GM23338 (cell line): ENCODE data around the gene ZBTB24. TPM values are rescaled to one million over a fixed set of nuclear protein-coding genes. Genes with fewer than 3 reads are reported as not detected.

ENCODE experiments used
- ATAC-seq: fragments of 200-7000 bp; cut with Tn5 transposase; 3 replicates; pipeline ENCODE4 v1.9.1; 2020
- DNase-seq: peaks from one replicate; pipeline ENCODE4 v3.0.0-alpha.2; 2015; ENCODE audit warnings: low spot score
- H2AFZ ChIP-seq: fragments of 200-600 bp; sonication (generic); 2 replicates; pipeline ENCODE4 v1.8.0; 2016; ENCODE audit warnings: antibody characterized with exemption, mild to moderate bottlenecking, moderate library complexity
- H3F3A ChIP-seq: fragments of 200-600 bp; sonication (generic); replicated peaks from 2 replicates; pipeline ENCODE4 v1.8.0; 2017; ENCODE audit warnings: antibody characterized with exemption, mixed run types, low read depth
- H3K27ac ChIP-seq: fragments of 200-600 bp; sonication (generic); 2 replicates; pipeline ENCODE4 v1.6.1; 2016; ENCODE audit warnings: low read depth
- H3K27me3 ChIP-seq: fragments of 200-600 bp; sonication (generic); 2 replicates; pipeline ENCODE4 v1.8.0; 2016; ENCODE audit warnings: mild to moderate bottlenecking, mixed run types, moderate library complexity; ENCODE audit not compliant: insufficient read depth
- H3K36me3 ChIP-seq: fragments of 200-600 bp; sonication (generic); 2 replicates; pipeline ENCODE4 v1.8.0; 2016; ENCODE audit warnings: mild to moderate bottlenecking; ENCODE audit not compliant: insufficient read depth
- H3K4me1 ChIP-seq: fragments of 200-600 bp; sonication (generic); 2 replicates; pipeline ENCODE4 v1.8.0; 2016; ENCODE audit warnings: mild to moderate bottlenecking, moderate library complexity; ENCODE audit not compliant: insufficient read depth
- H3K4me2 ChIP-seq: fragments of 200-600 bp; sonication (generic); 2 replicates; pipeline ENCODE4 v1.7.1; 2017; ENCODE audit warnings: mixed run types
- H3K4me3 ChIP-seq: fragments of 200-600 bp; sonication (generic); 2 replicates; pipeline ENCODE4 v1.6.1; 2016; ENCODE audit warnings: mixed run types
- H3K79me2 ChIP-seq: fragments of 200-600 bp; sonication (generic); replicated peaks from 2 replicates; pipeline ENCODE4 v1.8.0; 2017; ENCODE audit warnings: mild to moderate bottlenecking; ENCODE audit not compliant: insufficient read depth
- H3K9me2 ChIP-seq: fragments of 200-600 bp; sonication (generic); 2 replicates; pipeline ENCODE4 v1.8.0; 2017; ENCODE audit not compliant: insufficient read depth
- H4K20me1 ChIP-seq: fragments of 200-600 bp; sonication (generic); replicated peaks from 2 replicates; pipeline ENCODE4 v1.8.0; 2017; ENCODE audit warnings: mild to moderate bottlenecking; ENCODE audit not compliant: insufficient read depth
- H3K27ac Mint-ChIP-seq: 2 replicates; pipeline ENCODE4 v1.8.0; 2020; ENCODE audit warnings: inconsistent platforms, mild to moderate bottlenecking, moderate library complexity, mixed read lengths
- H3K27me3 Mint-ChIP-seq: 3 replicates; pipeline ENCODE4 v1.8.0; 2022; ENCODE audit warnings: low read depth, mild to moderate bottlenecking, moderate library complexity, mixed read lengths, inconsistent platforms; ENCODE audit not compliant: insufficient read depth, poor library complexity
- H3K36me3 Mint-ChIP-seq: 3 replicates; pipeline ENCODE4 v1.8.0; 2021; ENCODE audit warnings: low read depth, mild to moderate bottlenecking, inconsistent platforms, moderate library complexity, mixed read lengths
- H3K4me1 Mint-ChIP-seq: 3 replicates; pipeline ENCODE4 v1.8.0; 2020; ENCODE audit warnings: mild to moderate bottlenecking, inconsistent platforms, mixed read lengths
- H3K4me3 Mint-ChIP-seq: 3 replicates; pipeline ENCODE4 v1.8.0; 2021; ENCODE audit warnings: moderate library complexity, mild to moderate bottlenecking, inconsistent platforms, mixed read lengths
- H3K9me3 Mint-ChIP-seq: 3 replicates; pipeline ENCODE4 v1.8.0; 2020; ENCODE audit warnings: moderate library complexity, mild to moderate bottlenecking, inconsistent platforms, mixed read lengths
- CREB1 ChIP-seq: fragments of 250-450 bp; sonication (Bioruptor Pico); IDR thresholded peaks from 2 replicates; pipeline ENCODE4 v1.5.0; 2020; ENCODE audit warnings: low read depth, mild to moderate bottlenecking, moderate library complexity
- EZH2 ChIP-seq: fragments of 200-600 bp; sonication (generic); IDR thresholded peaks from one replicate; pipeline ENCODE4 v1.8.0; 2017; ENCODE audit warnings: antibody characterized with exemption, mild to moderate bottlenecking, low read depth; ENCODE audit not compliant: unreplicated experiment
- EZH2phosphoT487 ChIP-seq: fragments of 200-600 bp; sonication (generic); IDR thresholded peaks from one replicate; pipeline ENCODE4 v1.8.1; 2018; ENCODE audit warnings: antibody characterized with exemption; ENCODE audit not compliant: unreplicated experiment
- JUNB ChIP-seq: IDR thresholded peaks from one replicate; pipeline ENCODE4 v1.6.1; 2016; ENCODE audit warnings: antibody characterized with exemption; ENCODE audit not compliant: unreplicated experiment
- NANOG ChIP-seq: IDR thresholded peaks from 2 replicates; pipeline ENCODE4 v1.6.1; 2016; ENCODE audit warnings: antibody characterized with exemption, borderline replicate concordance
- POLR2AphosphoS5 ChIP-seq: IDR thresholded peaks from 2 replicates; pipeline ENCODE4 v1.6.1; 2016; ENCODE audit warnings: antibody characterized with exemption, low read depth
- STAT1 ChIP-seq: IDR thresholded peaks from one replicate; pipeline ENCODE4 v1.6.1; 2016; ENCODE audit warnings: antibody characterized with exemption; ENCODE audit not compliant: unreplicated experiment
- ZNF114 ChIP-seq: fragments of 250-450 bp; sonication (Bioruptor Pico); IDR thresholded peaks from 2 replicates; pipeline ENCODE4 v1.5.0; 2020; ENCODE audit warnings: mild to moderate bottlenecking, moderate library complexity
- ZNF331 ChIP-seq: fragments of 250-450 bp; sonication (Bioruptor Pico); IDR thresholded peaks from 2 replicates; pipeline ENCODE4 v1.5.0; 2020; ENCODE audit warnings: low read depth, mild to moderate bottlenecking, moderate library complexity
- long read RNA-seq: library from polyadenylated mRNA; unstranded; transcript quantifications from one replicate; pipeline ENCODE4 v2.0.0, GENCODE V29; 2020; ENCODE audit not compliant: unreplicated experiment
- polyA plus RNA-seq: library from polyadenylated mRNA; unstranded; fragments of >200 nt; fragmentation: Nextera tagmentation; extraction: Ambion mirVana; gene quantifications from 2 replicates; pipeline ENCODE4 v1.2.1, GENCODE V29; 2016
- total RNA-seq: library from RNA; depleted of rRNA; stranded (reverse); fragments of >200 nt; shearing (Covaris generic); gene quantifications from 2 replicates; pipeline ENCODE4 v1.2.3, GENCODE V29; 2014; rRNA removed
- TF ChIP-seq, protein P1 (sequence below): IDR thresholded peaks from 2 replicates; pipeline ENCODE4 v1.6.1; 2016; ENCODE audit warnings: antibody characterized with exemption
- TF ChIP-seq, protein P2 (sequence below): fragments of 250-450 bp; sonication (Bioruptor Pico); IDR thresholded peaks from 2 replicates; pipeline ENCODE4 v1.5.0; 2020; ENCODE audit warnings: mild to moderate bottlenecking, moderate library complexity

The ZBTB24 gene
- 22.0 and 26.6 TPM in 2 replicates for total RNA-seq
- polyA plus RNA-seq, result 7.2 and 7.9 TPM in 2 replicates
- long read RNA-seq, partial matches to known transcripts, result 4 of 8 reads
- long read RNA-seq, other reads (novel, unspliced or antisense), result 4 of 8 reads

DNA sequence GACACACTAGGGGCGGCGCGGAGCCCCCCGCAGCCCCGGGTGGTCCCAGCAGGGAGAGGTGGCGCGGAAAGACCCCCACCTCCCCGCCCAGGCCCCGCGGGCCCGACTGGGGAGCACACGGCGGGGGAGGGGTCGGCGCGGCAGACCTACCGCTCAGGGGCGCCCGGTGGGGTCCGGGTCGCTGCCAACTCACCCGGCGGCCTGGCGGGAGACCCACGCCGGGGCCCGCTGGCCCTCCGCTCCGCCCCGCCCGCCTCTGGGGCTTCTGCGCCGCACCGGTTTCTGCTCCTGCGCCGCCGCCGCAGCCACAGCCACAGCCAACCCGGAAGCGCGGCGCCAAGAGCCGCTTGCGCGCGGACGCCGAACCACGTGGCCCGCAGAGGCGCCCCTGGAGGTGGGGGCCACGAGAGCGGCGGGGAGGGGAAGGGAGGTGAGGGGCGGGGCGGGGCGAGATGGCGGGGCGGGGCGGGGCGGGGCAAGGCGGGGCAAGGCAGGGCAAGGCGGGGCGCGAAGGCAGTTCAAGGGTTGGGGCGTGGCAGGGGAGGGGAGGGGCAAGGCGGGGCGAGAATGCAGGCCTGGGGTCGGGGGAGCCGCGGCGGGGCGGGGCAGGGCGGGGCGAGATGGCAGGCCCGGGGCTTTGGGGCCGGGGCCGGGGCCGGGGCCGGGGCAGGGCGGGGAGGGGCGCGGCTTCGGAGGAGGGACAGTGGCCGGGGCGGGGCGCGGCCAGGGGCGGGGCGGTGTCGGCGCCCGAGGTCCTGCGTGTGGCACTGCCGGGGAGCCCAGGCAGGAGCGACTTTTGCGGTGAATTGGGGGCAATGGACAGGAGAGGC lies at the start of gene ZBTB24:
TSS of gene ZBTB24 (minus strand) at position 315 of the 830 bp plus-strand sequence. CDS start 1,193 bp downstream, outside the sequence.
- no peaks in the 10 kb centered on the region for H3F3A ChIP-seq
- H3K4me3 Mint-ChIP-seq, result peak within 1 kb of the TSS; percentile 98
- peak within 1 kb of the TSS; percentile 60; the same call in 1 of the 2 replicates for H3K27ac ChIP-seq
- peak; percentile 94 for DNase-seq
- peaks cover 2% of the 10 kb centered on the region for H3K27me3 Mint-ChIP-seq
- H2AFZ ChIP-seq, result peak within 1 kb of the TSS; percentile 86
- no peaks in the 10 kb centered on the region for H3K9me2 ChIP-seq
- H3K4me3 ChIP-seq, result peak within 1 kb of the TSS; percentile 75
- H3K27me3 ChIP-seq, result no peaks in the 10 kb centered on the region
- H4K20me1 ChIP-seq, result peaks cover 30% of the 10 kb centered on the region
- H3K36me3 ChIP-seq, result peaks cover 23% of the 10 kb centered on the region; the same call in 1 of the 2 replicates
- ATAC-seq, result peak; percentile 88
- H3K36me3 Mint-ChIP-seq, result peaks cover 39% of the 10 kb centered on the region
- H3K4me2 ChIP-seq, result peak within 1 kb of the TSS; percentile 85
- peaks cover 49% of the 10 kb centered on the region for H3K4me1 Mint-ChIP-seq
- H3K79me2 ChIP-seq, result peaks cover 47% of the 10 kb centered on the region
- H3K9me3 Mint-ChIP-seq, result no peaks in the 10 kb centered on the region
- peak within 1 kb of the TSS; percentile 95 for H3K27ac Mint-ChIP-seq
- TF ChIP-seq POLR2AphosphoS5 (peak; percentile 65), JUNB (no peak)
- TF ChIP-seq, protein P1, sequence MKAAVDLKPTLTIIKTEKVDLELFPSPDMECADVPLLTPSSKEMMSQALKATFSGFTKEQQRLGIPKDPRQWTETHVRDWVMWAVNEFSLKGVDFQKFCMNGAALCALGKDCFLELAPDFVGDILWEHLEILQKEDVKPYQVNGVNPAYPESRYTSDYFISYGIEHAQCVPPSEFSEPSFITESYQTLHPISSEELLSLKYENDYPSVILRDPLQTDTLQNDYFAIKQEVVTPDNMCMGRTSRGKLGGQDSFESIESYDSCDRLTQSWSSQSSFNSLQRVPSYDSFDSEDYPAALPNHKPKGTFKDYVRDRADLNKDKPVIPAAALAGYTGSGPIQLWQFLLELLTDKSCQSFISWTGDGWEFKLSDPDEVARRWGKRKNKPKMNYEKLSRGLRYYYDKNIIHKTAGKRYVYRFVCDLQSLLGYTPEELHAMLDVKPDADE, result peak; percentile 24; the same call in 1 of the 2 replicates
- peaks cover 43% of the 10 kb centered on the region for H3K4me1 ChIP-seq

DNA sequence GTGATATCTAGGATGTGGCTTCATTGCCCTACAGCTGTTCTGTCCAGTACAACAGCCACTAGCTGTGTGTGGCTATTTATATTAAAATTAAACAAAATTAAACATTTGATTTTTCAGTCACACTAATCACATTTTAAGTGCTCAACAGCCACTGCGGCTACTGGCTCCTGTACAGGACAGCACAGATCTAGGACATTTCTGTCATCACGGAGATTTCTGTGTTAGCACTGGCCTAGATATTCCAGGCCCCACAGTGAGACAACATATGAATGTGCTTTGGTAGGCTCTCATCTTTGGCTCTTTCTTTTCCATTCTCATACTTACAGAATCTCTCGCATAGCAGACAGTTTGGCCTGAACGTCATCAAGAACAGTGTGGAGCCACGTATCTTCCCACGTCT lies 48.4 kb upstream of the ZBTB24 start:
- peaks cover 6% of the 10 kb centered on the region; the same call in 2 of the 3 replicates for H3K9me3 Mint-ChIP-seq
- peaks cover 5% of the 10 kb centered on the region for H3K27me3 Mint-ChIP-seq
- Histone ChIP-seq H2AFZ (0 out of 2 replicates have a peak overlapping the region, but pooled peaks have one; percentile 35), H3K27me3 (no peaks in the 10 kb centered on the region), H4K20me1 (no peaks in the 10 kb centered on the region), H3K36me3 (no peaks in the 10 kb centered on the region), H3K27ac (no peak overlapping the region), H3K9me2 (no peaks in the 10 kb centered on the region), H3K4me3 (no peak overlapping the region), H3K4me2 (no peak overlapping the region), H3F3A (no peaks in the 10 kb centered on the region), H3K4me1 (no peaks in the 10 kb centered on the region), H3K79me2 (no peaks in the 10 kb centered on the region)
- H3K4me1 Mint-ChIP-seq, result peaks cover 3% of the 10 kb centered on the region; the same call in 2 of the 3 replicates
- DNase-seq (no peak), ATAC-seq (no peak)
- H3K27ac Mint-ChIP-seq, result no peak overlapping the region
- H3K36me3 Mint-ChIP-seq, result no peaks in the 10 kb centered on the region
- no peak overlapping the region for H3K4me3 Mint-ChIP-seq
- no peak for TF ChIP-seq POLR2AphosphoS5
- TF ChIP-seq JUNB, result no peak
- TF ChIP-seq, protein P2, sequence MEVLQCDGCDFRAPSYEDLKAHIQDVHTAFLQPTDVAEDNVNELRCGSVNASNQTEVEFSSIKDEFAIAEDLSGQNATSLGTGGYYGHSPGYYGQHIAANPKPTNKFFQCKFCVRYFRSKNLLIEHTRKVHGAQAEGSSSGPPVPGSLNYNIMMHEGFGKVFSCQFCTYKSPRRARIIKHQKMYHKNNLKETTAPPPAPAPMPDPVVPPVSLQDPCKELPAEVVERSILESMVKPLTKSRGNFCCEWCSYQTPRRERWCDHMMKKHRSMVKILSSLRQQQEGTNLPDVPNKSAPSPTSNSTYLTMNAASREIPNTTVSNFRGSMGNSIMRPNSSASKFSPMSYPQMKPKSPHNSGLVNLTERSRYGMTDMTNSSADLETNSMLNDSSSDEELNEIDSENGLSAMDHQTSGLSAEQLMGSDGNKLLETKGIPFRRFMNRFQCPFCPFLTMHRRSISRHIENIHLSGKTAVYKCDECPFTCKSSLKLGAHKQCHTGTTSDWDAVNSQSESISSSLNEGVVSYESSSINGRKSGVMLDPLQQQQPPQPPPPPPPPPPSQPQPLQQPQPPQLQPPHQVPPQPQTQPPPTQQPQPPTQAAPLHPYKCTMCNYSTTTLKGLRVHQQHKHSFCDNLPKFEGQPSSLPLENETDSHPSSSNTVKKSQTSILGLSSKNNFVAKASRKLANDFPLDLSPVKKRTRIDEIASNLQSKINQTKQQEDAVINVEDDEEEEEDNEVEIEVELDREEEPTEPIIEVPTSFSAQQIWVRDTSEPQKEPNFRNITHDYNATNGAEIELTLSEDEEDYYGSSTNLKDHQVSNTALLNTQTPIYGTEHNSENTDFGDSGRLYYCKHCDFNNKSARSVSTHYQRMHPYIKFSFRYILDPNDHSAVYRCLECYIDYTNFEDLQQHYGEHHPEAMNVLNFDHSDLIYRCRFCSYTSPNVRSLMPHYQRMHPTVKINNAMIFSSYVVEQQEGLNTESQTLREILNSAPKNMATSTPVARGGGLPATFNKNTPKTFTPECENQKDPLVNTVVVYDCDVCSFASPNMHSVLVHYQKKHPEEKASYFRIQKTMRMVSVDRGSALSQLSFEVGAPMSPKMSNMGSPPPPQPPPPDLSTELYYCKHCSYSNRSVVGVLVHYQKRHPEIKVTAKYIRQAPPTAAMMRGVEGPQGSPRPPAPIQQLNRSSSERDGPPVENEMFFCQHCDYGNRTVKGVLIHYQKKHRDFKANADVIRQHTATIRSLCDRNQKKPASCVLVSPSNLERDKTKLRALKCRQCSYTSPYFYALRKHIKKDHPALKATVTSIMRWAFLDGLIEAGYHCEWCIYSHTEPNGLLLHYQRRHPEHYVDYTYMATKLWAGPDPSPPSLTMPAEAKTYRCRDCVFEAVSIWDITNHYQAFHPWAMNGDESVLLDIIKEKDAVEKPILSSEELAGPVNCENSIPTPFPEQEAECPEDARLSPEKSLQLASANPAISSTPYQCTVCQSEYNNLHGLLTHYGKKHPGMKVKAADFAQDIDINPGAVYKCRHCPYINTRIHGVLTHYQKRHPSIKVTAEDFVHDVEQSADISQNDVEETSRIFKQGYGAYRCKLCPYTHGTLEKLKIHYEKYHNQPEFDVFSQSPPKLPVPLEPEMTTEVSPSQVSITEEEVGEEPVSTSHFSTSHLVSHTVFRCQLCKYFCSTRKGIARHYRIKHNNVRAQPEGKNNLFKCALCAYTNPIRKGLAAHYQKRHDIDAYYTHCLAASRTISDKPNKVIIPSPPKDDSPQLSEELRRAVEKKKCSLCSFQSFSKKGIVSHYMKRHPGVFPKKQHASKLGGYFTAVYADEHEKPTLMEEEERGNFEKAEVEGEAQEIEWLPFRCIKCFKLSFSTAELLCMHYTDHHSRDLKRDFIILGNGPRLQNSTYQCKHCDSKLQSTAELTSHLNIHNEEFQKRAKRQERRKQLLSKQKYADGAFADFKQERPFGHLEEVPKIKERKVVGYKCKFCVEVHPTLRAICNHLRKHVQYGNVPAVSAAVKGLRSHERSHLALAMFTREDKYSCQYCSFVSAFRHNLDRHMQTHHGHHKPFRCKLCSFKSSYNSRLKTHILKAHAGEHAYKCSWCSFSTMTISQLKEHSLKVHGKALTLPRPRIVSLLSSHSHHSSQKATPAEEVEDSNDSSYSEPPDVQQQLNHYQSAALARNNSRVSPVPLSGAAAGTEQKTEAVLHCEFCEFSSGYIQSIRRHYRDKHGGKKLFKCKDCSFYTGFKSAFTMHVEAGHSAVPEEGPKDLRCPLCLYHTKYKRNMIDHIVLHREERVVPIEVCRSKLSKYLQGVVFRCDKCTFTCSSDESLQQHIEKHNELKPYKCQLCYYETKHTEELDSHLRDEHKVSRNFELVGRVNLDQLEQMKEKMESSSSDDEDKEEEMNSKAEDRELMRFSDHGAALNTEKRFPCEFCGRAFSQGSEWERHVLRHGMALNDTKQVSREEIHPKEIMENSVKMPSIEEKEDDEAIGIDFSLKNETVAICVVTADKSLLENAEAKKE, result no peak
- TF ChIP-seq ZNF331 (CRISPR knock-in tag), result no peak
- no peak for TF ChIP-seq NANOG
- no peak for TF ChIP-seq EZH2phosphoT487
- TF ChIP-seq, protein P1, result no peak
- TF ChIP-seq CREB1 (CRISPR knock-in tag), result no peak
- no peak for TF ChIP-seq EZH2
- TF ChIP-seq STAT1, result no peak
- TF ChIP-seq ZNF114 (CRISPR knock-in tag), result no peak
